NCI-H2171 (cell line): ENCODE measurements around the gene CTSW.
"Not testable (repeated sequence)": the region's sequence is repeated elsewhere in the genome, so short reads cannot be mapped to it uniquely, and the experiment has no call there.

Source experiments
- DNase-seq: peaks from one replicate; lab custom pipeline; 2025; lab: John Stamatoyannopoulos, UW

The CTSW gene

GRCh38 chr11:65879617-65880016 is at the start of gene CTSW:
TSS of gene CTSW (plus strand) at chr11:65879837. CDS start at chr11:65879855, 18 bp downstream.
- no peak for DNase-seq

GRCh38 chr11:65832231-65832630 is 47.4 kb upstream of the CTSW start:
- DNase-seq, result not testable (repeated sequence)

- DNase-seq, result peak; percentile 93
Observed at GRCh38 chr11:65833297-65834030, 46.2 kb upstream of the CTSW start, which contains the start of gene SNX32. TSS of gene SNX32 (plus strand) at chr11:65833963. CDS start at chr11:65834066, 103 bp downstream.

GRCh38 chr11:65834202-65834601 is 45.4 kb upstream of the CTSW start:
- DNase-seq, result no peak

GRCh38 chr11:65842144-65842543 is 37.5 kb upstream of the CTSW start:
- no peak for DNase-seq

- DNase-seq, result no peak
Observed at GRCh38 chr11:65843811-65844210, 35.8 kb upstream of the CTSW start.

GRCh38 chr11:65844231-65844872 is 35.3 kb upstream of the CTSW start:
- no peak for DNase-seq

GRCh38 chr11:65847746-65848145 is 31.9 kb upstream of the CTSW start:
- no peak for DNase-seq

GRCh38 chr11:65848693-65849092 is 30.9 kb upstream of the CTSW start:
- not testable (repeated sequence) for DNase-seq

GRCh38 chr11:65849366-65849765 is 30.3 kb upstream of the CTSW start:
- DNase-seq, result no peak

- DNase-seq, result no peak
Observed at GRCh38 chr11:65849771-65850216, 29.8 kb upstream of the CTSW start.

- DNase-seq, result no peak
Observed at GRCh38 chr11:65850217-65851082, 29.2 kb upstream of the CTSW start.

- no peak for DNase-seq
Observed at GRCh38 chr11:65851083-65851579, 28.5 kb upstream of the CTSW start.

GRCh38 chr11:65851811-65852507 is 27.7 kb upstream of the CTSW start:
- DNase-seq, result no peak

- no peak for DNase-seq
Observed at GRCh38 chr11:65852508-65853245, 27.0 kb upstream of the CTSW start.

- DNase-seq, result no peak
Observed at GRCh38 chr11:65853246-65853979, 26.2 kb upstream of the CTSW start.

- no peak for DNase-seq
Observed at GRCh38 chr11:65854161-65854592, 25.5 kb upstream of the CTSW start.

GRCh38 chr11:65854852-65855837 is 24.5 kb upstream of the CTSW start:
- no peak for DNase-seq

GRCh38 chr11:65855927-65856363 is 23.7 kb upstream of the CTSW start:
- DNase-seq, result no peak
